Lung microvascular endothelial cell (primary cell): Measurements from ENCODE around the gene INPP5D. TPM values are rescaled to one million over a fixed set of nuclear protein-coding genes. Genes with fewer than 3 reads are reported as not detected.
"Not testable (repeated sequence)": the region's sequence is repeated elsewhere in the genome, so short reads cannot be mapped to it uniquely, and the experiment has no call there.

Experiments used
- DNase-seq, 2 donors: peaks; one replicate each; pipeline versions ENCODE4 v3.0.0 to v3.0.0-alpha.2; 2010; ENCODE audit warnings: low read depth in 2 of 2
- total RNA-seq: library from RNA; depleted of rRNA; stranded (reverse); fragments of >200 nt; gene quantifications from 2 replicates; pipeline ENCODE4 v1.2.1, GENCODE V29; 2014

INPP5D gene
- total RNA-seq, 1 donor from 2014 or later = 43.5 TPM

- peak; percentile 47 to 62 for DNase-seq
Observed at GRCh38 chr2:233053928-233054784, 6.0 kb upstream of the INPP5D start.

GRCh38 chr2:233055362-233055761 is 4.8 kb upstream of the INPP5D start:
- no peak for DNase-seq

- no peak for DNase-seq
Observed at GRCh38 chr2:233056961-233057605, 3.1 kb upstream of the INPP5D start.

GRCh38 chr2:233058717-233059546 is 1.2 kb upstream of the INPP5D start:
- no peak for DNase-seq

GRCh38 chr2:233059547-233059796 is 670 bp upstream of the INPP5D start:
- no peak for DNase-seq

- DNase-seq = no peak
Observed at GRCh38 chr2:233060501-233060979, 398 bp downstream of the INPP5D start.

- peak in 1 of 2 donors; percentile 33 for DNase-seq
Observed at GRCh38 chr2:233060980-233061590, 943 bp downstream of the INPP5D start.

- DNase-seq = peak; percentile 63 to 68
Observed at GRCh38 chr2:233061591-233062450, 1.7 kb downstream of the INPP5D start.

GRCh38 chr2:233062451-233062850 is 2.3 kb downstream of the INPP5D start:
- peak in 1 of 2 donors; percentile 25 for DNase-seq

- no peak for DNase-seq
Observed at GRCh38 chr2:233062946-233063268, 2.8 kb downstream of the INPP5D start.

- no peak for DNase-seq
Observed at GRCh38 chr2:233063269-233063975, 3.3 kb downstream of the INPP5D start.

- DNase-seq = no peak
Observed at GRCh38 chr2:233063976-233064411, 3.9 kb downstream of the INPP5D start.

GRCh38 chr2:233064530-233065199 is 4.5 kb downstream of the INPP5D start:
- no peak for DNase-seq

GRCh38 chr2:233065200-233065589 is 5.1 kb downstream of the INPP5D start:
- DNase-seq = not testable (repeated sequence)

GRCh38 chr2:233065954-233066470 is 5.9 kb downstream of the INPP5D start:
- no peak for DNase-seq

GRCh38 chr2:233068762-233069418 is 8.7 kb downstream of the INPP5D start:
- no peak for DNase-seq

- no peak for DNase-seq
Observed at GRCh38 chr2:233072838-233073237, 12.7 kb downstream of the INPP5D start.

- DNase-seq = no peak
Observed at GRCh38 chr2:233074106-233074505, 14.0 kb downstream of the INPP5D start.
